Heart right ventricle (tissue), 16 donors: Measurements from ENCODE around the gene TSPAN18. TPM values are rescaled to one million over a fixed set of nuclear protein-coding genes. Genes with fewer than 3 reads are reported as not detected.

Source experiments
- ATAC-seq, 8 donors: fragments of 200-7000 bp; cut with Tn5 transposase; one replicate each; pipeline ENCODE4 v1.9.1; 2020; ENCODE audit warnings: mild to moderate bottlenecking in 8 of 8, moderate library complexity in 8 of 8, moderate number of reproducible peaks in 1 of 8
- DNase-seq, 2 donors: peaks; one replicate each; pipeline ENCODE4 v3.0.0-alpha.2; 2020
- H3K27ac ChIP-seq, 10 donors: fragments of 200-600 bp; sonication (generic) in 2 of 10; one replicate each; pipeline versions ENCODE4 v1.5.0 to v1.8.0; 2020 to 2022; ENCODE audit warnings: mild to moderate bottlenecking in 3 of 10
- H3K27me3 ChIP-seq, 7 donors: fragments of 200-600 bp; one replicate each; pipeline ENCODE4 v1.8.0; 2021 to 2022; ENCODE audit warnings: mild to moderate bottlenecking in 2 of 7
- H3K36me3 ChIP-seq, 9 donors: fragments of 200-600 bp; sonication (generic) in 1 of 9; one replicate each; pipeline versions ENCODE4 v1.5.0 to v1.8.0; 2020 to 2022; ENCODE audit warnings: mild to moderate bottlenecking in 2 of 9
- H3K4me1 ChIP-seq, 9 donors: fragments of 200-600 bp; sonication (generic) in 1 of 9; one replicate each; pipeline versions ENCODE4 v1.5.0 to v1.8.0; 2020 to 2022; ENCODE audit warnings: mild to moderate bottlenecking in 4 of 9
- H3K4me3 ChIP-seq, 10 donors: fragments of 200-600 bp; sonication (generic) in 2 of 10; one replicate each; pipeline versions ENCODE4 v1.5.0 to v1.8.0; 2020 to 2022; ENCODE audit warnings: mild to moderate bottlenecking in 7 of 10, moderate library complexity in 2 of 10
- H3K9me3 ChIP-seq, 11 donors: fragments of 200-600 bp in 10 of 11; sonication (generic) in 2 of 11; one replicate each; pipeline versions ENCODE4 v1.5.0 to v1.8.0; 2013 to 2022; ENCODE audit warnings: mild to moderate bottlenecking in 2 of 11, control low read depth in 1 of 11, moderate library complexity in 1 of 11
- WGBS, 2 donors: extraction: QIAGEN DNeasy Blood & Tissue Kit; methylation state at CpG; one replicate each; pipeline ENCODE4 v1.1.7; 2013; ENCODE audit warnings: inconsistent platforms in 1 of 2; 5-methylcytosine and 5-hydroxymethylcytosine counted together
- intact Hi-C, 10 donors: fragments of 100-400 bp; cut with DNase I; formaldehyde crosslinking; loops; one replicate each; pipeline versions ENCODE4 v1.11.1 to v1.14.2; 2022
- polyA plus RNA-seq, 2 donors: library from polyadenylated mRNA; stranded (reverse); fragments of 200-250 nt; gene quantifications; one replicate each; pipeline ENCODE4 v1.2.3, GENCODE V29; 2013
- total RNA-seq, 10 donors: library from RNA; stranded (reverse); fragmentation: NEBNext Ultra II Directional in 3 of 10; extraction: Animal tissue kit (Norgen Biotek cat#: 25700) in 3 of 10; gene quantifications; one replicate each; pipeline versions ENCODE4 v1.2.1 to v1.2.4, GENCODE V29; 2021 to 2023
- TF ChIP-seq, protein P1 (sequence below), 9 donors: fragments of 200-600 bp; sonication (generic) in 2 of 9; IDR thresholded peaks; one replicate each; pipeline versions ENCODE4 v1.5.0 to v1.8.0; 2021 to 2022; ENCODE audit warnings: antibody characterized with exemption in 9 of 9, mild to moderate bottlenecking in 5 of 9, moderate library complexity in 1 of 9
- donor health status: Arrhythmogenic right ventricular cardiomyopathy.
- donor health status: ischemic (EF 13 %, LVEDD 7.1; RV severe dilation, severe dysfunction).
- donor health status: healthy with polysubstance abuse.
- donor health status: DM: no; HTN: yes; CAD: no.
- donor health status: DM: no; HTN: no; CAD: no.
- donor health status: ischemic (EF 25% LVEDD 6.9; RV normal size, moderate dysfunction).
- donor health status: ischemic (EF 25% LVEDD 5.7; RV mildly dilated, moderate dysfunction).
- donor health status: healthy.
- donor health status: DM: yes; HTN: yes; CAD: no.
- donor health status: Ischemic cardiomyopathy.
- donor health status: ischemic (EF 35%, LVEDD 5.7; RV mildly dilated, moderate dysfunction).
- donor health status: nonischemic (EF 11% LVEDD 7.7; RV severe dilation, severe dysfunction).
- donor health status: DM: yes; HTN: yes; CAD: no.
- donor health status: PGD.
- donor health status: ischemic (EF 29% LVEDD 5.4; RV normal size, mild dysfunction).
- donor health status: nonischemic (EF 23%, LVEDD 6.1; RV moderate dilation, normal function).

Gene TSPAN18
- total and polyA plus RNA-seq, 12 donors: 37.7 to 140 (median 92.9) TPM

DNA sequence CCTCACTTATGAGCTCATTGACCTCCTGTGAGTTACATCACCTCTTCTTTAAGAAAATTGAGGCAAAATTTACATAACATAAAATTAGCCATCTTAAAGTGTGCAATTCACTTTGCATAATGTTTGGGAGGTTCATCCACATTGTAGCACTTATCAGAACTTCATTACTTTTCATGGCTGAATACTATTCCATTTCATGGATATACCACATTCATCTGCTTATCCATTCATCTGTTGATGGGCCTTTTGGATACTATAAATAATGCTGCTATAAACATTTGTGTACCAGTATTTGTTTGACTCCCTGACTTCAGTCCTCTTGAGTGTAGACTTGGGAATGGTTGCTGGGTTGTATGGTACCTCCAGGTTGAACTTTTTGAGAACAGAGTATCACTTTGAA is 120.6 kb downstream of the TSPAN18 start:
- H3K27ac ChIP-seq: no peak overlapping the region
- no peaks in the 10 kb centered on the region for H3K27me3 ChIP-seq
- DNase-seq (no peak), ATAC-seq (no peak)
- H3K4me3 ChIP-seq: no peak overlapping the region
- H3K4me1 ChIP-seq: peaks cover 9 to 61% (median 26%) of the 10 kb centered on the region in 9 donors
- intact Hi-C loops: no loop called here
- TF ChIP-seq, protein P1, sequence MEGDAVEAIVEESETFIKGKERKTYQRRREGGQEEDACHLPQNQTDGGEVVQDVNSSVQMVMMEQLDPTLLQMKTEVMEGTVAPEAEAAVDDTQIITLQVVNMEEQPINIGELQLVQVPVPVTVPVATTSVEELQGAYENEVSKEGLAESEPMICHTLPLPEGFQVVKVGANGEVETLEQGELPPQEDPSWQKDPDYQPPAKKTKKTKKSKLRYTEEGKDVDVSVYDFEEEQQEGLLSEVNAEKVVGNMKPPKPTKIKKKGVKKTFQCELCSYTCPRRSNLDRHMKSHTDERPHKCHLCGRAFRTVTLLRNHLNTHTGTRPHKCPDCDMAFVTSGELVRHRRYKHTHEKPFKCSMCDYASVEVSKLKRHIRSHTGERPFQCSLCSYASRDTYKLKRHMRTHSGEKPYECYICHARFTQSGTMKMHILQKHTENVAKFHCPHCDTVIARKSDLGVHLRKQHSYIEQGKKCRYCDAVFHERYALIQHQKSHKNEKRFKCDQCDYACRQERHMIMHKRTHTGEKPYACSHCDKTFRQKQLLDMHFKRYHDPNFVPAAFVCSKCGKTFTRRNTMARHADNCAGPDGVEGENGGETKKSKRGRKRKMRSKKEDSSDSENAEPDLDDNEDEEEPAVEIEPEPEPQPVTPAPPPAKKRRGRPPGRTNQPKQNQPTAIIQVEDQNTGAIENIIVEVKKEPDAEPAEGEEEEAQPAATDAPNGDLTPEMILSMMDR (IDR thresholded peaks at IDR 0.05): no peak
- peaks cover 0 to 11% (median 0%) of the 10 kb centered on the region in 9 donors for H3K36me3 ChIP-seq
- peaks cover 0 to 19% (median 0%) of the 10 kb centered on the region in 11 donors for H3K9me3 ChIP-seq

DNA sequence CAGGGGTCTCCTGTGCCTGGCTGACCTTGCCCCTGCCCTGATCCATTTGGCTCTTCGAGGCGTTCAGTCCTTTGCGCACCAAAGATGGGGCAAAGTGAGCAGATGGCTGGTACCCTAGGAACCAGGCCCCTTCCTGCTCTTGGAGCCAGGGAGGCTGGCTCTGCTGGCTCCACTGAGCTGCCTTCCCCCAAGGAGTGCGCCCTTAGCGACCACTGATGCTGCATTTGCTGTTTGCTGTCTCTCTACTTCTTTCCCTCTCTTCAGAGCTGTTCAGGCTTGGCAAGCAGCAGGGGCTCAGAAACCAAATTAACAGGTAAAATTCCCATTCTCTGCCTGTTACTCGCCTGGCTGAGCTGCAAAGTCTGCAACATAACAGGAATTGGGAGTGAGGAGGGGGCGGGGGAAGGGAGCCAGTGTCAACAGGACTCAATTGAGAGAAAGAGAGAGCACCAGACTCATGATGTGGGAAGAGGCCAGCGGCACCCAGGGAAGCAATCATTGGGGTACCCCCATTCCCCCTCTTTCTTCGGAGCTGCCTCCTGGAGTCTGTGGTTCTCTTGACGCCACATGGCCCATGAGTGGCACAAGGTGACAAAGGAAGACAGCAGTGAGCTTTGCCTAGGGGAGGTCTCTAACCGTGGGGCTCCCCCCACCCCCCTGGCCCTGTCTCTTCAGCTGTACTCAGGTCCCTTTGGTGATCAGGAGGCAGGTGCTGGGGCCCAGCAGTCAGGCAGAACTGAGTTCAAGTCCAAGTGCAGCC is 121.6 kb downstream of the TSPAN18 start:
- intact Hi-C loops: loop anchor here in 1 of 10 donors (2.0 kb wide), 1 partner anchor 28 kb away; no protein-coding TSS in a partner anchor
- TF ChIP-seq, protein P1 (IDR thresholded peaks at IDR 0.05): no peak
- DNase-seq: no peak
- no peak overlapping the region for H3K4me3 ChIP-seq
- 86 to 89% methylated on average over 11 of the region's 11 CpGs for WGBS, 2 donors
- H3K9me3 ChIP-seq: peaks cover 0 to 19% (median 0%) of the 10 kb centered on the region in 11 donors
- peak overlapping the region in 2 of 10 donors; percentile 72 to 74 for H3K27ac ChIP-seq
- ATAC-seq: no peak
- peaks cover 9 to 63% (median 28%) of the 10 kb centered on the region in 9 donors for H3K4me1 ChIP-seq
- peaks cover 0 to 11% (median 0%) of the 10 kb centered on the region in 9 donors for H3K36me3 ChIP-seq
- H3K27me3 ChIP-seq: no peaks in the 10 kb centered on the region

DNA sequence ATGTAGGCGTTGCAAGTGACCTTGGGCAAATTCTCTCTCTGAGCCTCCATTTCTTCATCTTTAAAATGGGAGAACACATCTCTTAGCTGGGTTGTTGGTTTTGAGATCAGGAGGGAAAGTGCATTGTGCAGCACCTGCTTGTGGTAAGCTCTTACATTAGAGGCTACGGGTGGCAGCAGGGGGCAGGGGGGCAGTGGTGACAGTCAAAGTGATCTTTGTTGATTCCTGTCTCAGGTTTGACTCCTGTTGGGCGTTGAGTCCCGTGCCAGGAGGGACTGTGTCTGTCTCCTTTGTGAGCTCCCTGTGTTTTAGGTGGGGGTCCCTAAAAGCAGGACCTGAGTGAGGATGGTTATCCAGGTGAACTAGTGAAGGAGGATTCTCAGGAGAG is 122.2 kb downstream of the TSPAN18 start:
- intact Hi-C loops: loop anchor here in 1 of 10 donors (2.0 kb wide), 1 partner anchor 28 kb away; no protein-coding TSS in a partner anchor
- WGBS, 2 donors: 85 to 90% methylated on average over 4 of the region's 4 CpGs
- no peak for DNase-seq

DNA sequence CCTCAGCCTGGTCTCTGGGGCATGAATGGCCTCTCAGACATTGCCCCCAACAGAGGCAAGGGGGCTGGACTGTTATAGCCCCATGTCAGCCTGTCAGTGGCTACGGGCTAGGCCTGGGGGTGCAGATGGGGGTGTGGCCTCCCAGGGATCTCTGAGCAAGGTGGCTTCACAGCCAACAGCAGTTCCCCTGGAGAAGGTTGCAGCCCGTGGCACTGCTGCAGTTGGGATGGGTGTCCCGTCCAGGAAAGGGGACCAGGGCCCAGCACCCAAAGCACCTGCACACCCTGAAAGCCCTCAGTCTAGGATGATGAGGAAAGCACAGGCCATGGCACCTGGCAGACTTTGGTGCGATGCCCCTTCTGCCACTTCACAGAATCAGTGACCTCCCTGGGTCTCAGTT is 122.7 kb downstream of the TSPAN18 start:
- ATAC-seq (peak in 1 of 8 donors; percentile 4), DNase-seq (no peak)
- intact Hi-C loops: loop anchor here in 1 of 10 donors (2.0 kb wide), 1 partner anchor 27 kb away; no protein-coding TSS in a partner anchor
- TF ChIP-seq, protein P1 (IDR thresholded peaks at IDR 0.05): no peak
- H3K4me1 ChIP-seq: peaks cover 9 to 73% (median 37%) of the 10 kb centered on the region in 9 donors
- no peaks in the 10 kb centered on the region for H3K27me3 ChIP-seq
- H3K36me3 ChIP-seq: peaks cover 0 to 11% (median 0%) of the 10 kb centered on the region in 9 donors
- peak overlapping the region in 8 of 10 donors; percentile 19 to 78 (median 58) for H3K27ac ChIP-seq
- no peak overlapping the region for H3K4me3 ChIP-seq
- WGBS, 2 donors: 70 to 77% methylated on average over 4 of the region's 4 CpGs
- H3K9me3 ChIP-seq: peaks cover 0 to 15% (median 0%) of the 10 kb centered on the region in 11 donors

More for the DNA sequence above, 122.2 kb downstream of the TSPAN18 start:
- Histone ChIP-seq H3K36me3 (peaks cover 0 to 11% (median 0%) of the 10 kb centered on the region in 9 donors), H3K27me3 (no peaks in the 10 kb centered on the region), H3K27ac (peak overlapping the region in 6 of 10 donors; percentile 28 to 78 (median 68)), H3K4me1 (peaks cover 9 to 69% (median 33%) of the 10 kb centered on the region in 9 donors), H3K9me3 (peaks cover 0 to 19% (median 0%) of the 10 kb centered on the region in 11 donors), H3K4me3 (no peak overlapping the region)
- no peak for ATAC-seq
- TF ChIP-seq, protein P1 (IDR thresholded peaks at IDR 0.05): no peak
